GM18526 (cell line): Measurements from ENCODE around the gene SPG21.

Experiments used
- POLR2A ChIP-seq: IDR thresholded peaks from 3 replicates; pipeline ENCODE4 v1.6.1; 2011; ENCODE audit not compliant: insufficient read length; ENCODE audit errors: extremely low read depth

The SPG21 gene

DNA sequence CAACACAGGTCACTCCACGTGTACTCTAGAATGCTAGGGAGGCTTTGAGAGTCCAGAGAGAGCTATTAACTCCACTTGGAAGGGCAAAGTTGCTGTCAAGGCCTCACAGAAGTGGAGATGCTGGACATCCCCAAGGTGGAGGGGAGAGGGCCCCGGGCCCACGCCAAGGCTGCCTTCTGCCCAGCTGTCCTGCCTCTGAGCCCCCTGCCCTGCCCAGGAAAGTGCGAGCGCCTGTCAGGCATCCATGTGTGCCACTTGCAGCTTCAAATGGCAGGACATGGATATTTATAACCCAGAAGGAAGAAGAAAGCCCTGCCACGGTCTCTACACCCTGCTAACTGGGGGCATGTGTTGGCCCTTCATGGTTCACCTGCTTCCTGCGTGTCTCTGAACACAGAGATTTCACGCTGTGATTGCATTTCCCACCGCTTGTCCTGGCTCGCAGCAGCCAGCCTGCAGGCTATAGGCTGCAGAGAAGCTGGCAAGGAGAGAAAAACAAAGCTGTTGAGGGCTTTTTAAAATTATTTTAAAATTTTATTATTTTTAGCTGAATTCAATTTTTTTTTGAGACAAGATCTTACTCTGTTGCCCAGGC lies 61.0 kb downstream of the SPG21 start:
- TF ChIP-seq POLR2A = no peak

DNA sequence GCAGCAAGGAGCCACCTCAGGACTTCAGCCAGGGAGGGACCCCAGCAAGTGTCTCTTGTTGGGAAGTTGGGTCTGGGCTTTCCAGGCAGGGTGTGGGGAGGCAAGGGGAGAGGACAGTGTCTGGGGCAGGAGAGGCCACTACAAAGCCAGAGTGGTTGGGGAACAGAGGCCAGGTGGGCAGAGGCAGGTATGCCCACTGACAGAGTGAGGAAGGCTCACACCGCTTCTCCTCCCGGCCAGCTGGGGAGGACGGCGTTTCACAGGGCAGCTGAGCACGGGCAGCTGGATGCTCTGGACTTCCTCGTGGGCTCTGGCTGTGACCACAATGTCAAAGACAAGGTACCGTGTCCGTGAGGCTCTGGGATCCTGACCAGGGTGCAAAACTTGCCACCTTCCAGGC lies 63.1 kb downstream of the SPG21 start:
- no peak for TF ChIP-seq POLR2A

DNA sequence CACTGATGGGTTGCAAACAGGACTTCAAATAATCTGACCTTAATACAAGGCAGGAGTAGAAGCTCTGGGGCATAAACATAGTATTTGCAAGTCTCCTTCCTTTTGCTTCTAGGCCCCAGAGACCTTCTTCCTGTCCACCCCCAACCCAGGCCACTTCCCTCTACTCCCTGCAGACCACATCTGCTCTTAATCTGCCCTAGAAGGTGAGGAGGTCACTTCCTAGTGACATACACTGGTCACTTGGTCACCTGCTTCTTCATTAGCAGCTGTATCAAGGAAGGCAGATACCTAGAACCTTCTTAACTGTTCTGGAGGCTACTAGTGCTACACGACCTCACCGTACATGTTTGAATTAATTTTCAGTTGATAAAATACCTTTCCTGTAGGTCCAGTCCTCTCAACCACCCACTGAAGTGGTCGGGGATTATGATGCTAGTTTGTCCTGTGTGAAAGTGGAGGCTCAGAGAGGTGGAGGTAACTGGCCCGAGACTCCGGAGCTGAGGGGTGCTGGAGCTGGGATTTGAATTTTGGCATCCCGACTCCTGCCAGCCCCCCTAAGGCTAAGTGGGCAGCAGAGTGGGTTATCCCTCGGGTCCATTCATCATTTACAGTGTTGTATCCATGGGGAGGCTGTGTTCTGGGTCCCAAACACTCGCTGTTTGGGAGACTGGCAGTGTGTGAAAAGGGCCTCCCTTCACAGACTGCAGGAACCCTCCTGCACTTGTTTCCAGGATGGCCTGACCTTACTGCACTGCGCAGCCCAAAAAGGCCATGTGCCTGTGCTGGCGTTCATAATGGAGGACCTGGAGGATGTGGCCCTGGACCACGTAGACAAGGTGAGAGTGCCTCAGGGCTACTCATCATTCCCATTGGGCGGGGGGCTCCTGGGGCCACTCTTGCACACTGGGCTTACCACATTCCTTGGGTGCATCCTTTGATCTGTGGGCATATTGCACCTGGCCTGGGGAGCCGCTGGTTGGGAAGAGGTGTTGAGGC lies 64.1 kb downstream of the SPG21 start:
- TF ChIP-seq POLR2A = no peak

- TF ChIP-seq POLR2A = no peak
These were observed 66.2 kb downstream of the SPG21 start for GRCh38 chr15:64923546-64923945.

DNA sequence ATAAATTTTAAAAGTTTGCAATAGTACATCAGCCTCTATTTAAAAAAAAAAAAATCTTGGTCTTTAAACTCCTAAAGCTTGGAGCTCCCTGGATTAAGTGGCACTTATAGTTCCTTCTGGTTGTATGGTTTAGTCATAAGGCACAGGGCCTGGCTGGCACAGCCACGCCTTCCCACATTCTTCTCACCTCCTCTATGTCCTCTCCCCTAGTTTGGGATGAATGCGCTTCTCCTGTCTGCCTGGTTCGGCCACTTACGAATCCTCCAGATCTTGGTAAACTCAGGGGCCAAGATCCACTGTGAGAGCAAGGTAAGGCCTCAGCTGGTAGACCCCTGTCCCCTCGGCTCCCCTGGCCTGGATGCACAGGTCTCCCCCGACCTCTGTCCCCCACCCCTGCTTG lies 68.0 kb downstream of the SPG21 start:
- TF ChIP-seq POLR2A = no peak

- no peak for TF ChIP-seq POLR2A
These were observed 70.0 kb downstream of the SPG21 start for GRCh38 chr15:64919721-64920120.

GRCh38 chr15:64917211-64917610 lies 72.5 kb downstream of the SPG21 start:
- no peak for TF ChIP-seq POLR2A

GRCh38 chr15:64916365-64916764 lies 73.3 kb downstream of the SPG21 start:
- no peak for TF ChIP-seq POLR2A

DNA sequence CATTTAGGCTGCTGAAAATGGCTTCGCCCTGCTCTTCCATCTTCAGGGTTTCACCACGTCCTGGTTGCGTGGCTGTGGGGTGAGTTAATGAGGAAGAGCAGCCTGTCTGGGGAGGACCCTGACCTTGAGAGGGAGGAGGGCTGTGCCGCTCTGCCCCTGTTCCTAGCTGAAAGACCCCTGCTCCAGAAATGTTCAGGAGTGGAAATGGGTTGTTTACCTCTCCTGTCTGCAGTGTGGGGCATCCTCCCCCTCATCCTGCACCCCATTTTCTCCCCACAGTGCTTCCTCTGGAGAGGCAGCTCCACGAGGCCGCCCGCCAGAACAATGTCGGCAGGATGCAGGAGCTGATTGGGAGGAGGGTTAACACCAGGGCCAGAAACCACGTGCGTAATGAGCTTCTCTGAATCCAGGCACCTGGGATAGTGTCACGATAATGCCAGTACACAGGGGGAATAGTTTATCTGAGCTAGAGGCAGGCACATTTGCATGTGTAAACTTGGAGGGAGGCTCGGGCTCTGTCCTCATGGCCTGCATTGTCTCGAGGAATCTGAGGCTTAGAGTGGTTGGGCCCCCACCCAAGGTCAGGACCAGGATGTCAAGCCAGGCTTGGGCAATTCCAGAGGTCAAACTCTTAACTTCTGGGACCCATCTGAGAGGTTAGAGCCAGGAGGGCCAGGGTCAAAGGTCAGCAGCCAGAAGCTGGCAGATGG lies 74.0 kb downstream of the SPG21 start:
- no peak for TF ChIP-seq POLR2A
